ENCODE measurements around the gene EHD4.
A peak's percentile ranks its signal among the peaks of the same experiment; 100 is the strongest.

EHD4 gene

DNA sequence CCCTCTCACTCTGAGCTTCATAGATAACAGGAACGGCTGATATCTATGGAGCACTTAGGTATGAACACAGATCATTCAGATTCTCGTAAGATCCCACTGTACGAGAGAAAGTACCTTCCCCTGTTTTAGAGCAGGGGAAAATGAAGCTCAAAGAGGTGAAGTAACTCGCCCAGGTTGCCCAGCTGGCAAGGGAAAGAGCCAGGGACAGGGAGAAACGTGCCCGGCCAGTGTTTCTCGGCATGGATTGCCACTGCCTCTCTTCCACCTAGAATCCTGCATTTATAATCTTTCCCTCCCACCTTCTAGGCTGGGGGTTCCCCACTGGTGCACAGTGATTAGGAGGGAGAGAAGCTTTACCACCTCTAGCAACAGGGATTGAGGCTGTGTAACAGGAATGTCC, 39.0 kb downstream of the EHD4 start:
- DNase-seq (ENCODE audit: low read depth), result no peak
- TF ChIP-seq, protein P1, sequence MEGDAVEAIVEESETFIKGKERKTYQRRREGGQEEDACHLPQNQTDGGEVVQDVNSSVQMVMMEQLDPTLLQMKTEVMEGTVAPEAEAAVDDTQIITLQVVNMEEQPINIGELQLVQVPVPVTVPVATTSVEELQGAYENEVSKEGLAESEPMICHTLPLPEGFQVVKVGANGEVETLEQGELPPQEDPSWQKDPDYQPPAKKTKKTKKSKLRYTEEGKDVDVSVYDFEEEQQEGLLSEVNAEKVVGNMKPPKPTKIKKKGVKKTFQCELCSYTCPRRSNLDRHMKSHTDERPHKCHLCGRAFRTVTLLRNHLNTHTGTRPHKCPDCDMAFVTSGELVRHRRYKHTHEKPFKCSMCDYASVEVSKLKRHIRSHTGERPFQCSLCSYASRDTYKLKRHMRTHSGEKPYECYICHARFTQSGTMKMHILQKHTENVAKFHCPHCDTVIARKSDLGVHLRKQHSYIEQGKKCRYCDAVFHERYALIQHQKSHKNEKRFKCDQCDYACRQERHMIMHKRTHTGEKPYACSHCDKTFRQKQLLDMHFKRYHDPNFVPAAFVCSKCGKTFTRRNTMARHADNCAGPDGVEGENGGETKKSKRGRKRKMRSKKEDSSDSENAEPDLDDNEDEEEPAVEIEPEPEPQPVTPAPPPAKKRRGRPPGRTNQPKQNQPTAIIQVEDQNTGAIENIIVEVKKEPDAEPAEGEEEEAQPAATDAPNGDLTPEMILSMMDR (IDR thresholded peaks at IDR 0.05; ENCODE audit: insufficient read depth, low read depth, low read length, missing control alignments), result no peak
- H3K4me3 ChIP-seq (ENCODE audit: low read length), result no peak overlapping the region

DNA sequence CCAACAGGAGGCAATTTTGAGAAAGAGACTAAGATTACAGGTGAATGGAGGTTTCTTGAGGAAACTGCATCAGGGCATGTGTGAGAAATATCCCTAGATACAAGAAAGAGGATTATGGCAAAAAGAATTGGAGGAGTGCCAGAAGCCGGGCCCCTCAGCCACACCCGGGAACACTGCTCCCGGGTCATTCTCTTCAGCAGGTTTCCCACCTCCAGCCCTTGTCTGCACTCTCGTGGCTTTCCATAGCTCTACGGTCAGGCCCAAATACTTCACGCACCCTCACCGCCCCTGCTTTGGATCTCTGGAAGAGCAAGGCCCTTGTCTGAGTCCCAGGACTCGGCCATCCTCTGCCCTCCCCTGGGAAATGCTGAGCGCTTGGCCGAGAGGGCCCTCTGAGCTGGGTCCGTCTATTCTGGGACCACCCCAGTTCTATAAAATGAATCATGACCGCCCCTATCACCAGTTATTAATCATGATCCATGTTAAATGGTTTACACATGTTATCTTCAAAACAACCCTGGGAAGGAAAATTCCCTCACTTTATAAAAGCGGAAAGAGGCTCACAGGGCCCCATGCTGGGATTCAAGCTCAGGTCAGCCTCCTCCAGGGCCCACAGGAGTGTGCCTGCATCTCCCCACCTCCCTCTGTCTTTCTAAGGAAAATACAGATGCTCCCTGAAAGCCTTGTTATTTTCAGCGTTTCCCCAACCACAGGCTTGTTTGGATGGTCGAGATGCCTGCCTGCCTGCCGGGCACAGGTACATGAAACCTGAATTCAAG, 39.7 kb downstream of the EHD4 start:
- H3K4me3 ChIP-seq (ENCODE audit: low read length), result no peak overlapping the region
- TF ChIP-seq, protein P1 (IDR thresholded peaks at IDR 0.05; ENCODE audit: insufficient read depth, low read depth, low read length, missing control alignments), result no peak
- no peak for DNase-seq (ENCODE audit: low read depth)

DNA sequence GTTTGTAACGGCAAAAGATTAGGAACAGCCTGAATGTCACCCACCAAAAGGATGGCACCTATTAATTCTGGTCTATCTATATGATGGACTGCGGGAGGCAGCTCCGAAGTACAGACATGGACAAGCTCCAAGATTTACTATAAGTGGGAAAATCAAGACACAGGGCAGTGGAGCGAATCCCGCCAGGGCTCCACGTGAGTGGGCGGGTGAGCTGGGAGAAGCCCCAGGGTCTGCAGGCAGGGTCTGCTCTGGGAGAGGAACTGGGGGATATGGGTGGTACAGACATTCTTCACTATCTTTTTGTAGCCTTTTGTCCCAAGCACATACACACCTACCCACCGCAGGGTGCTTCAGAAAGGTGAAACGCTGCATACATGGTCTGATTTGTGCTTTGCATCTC, 40.3 kb downstream of the EHD4 start:
- H3K4me3 ChIP-seq (ENCODE audit: low read length), result no peak overlapping the region
- TF ChIP-seq, protein P1 (IDR thresholded peaks at IDR 0.05; ENCODE audit: insufficient read depth, low read depth, low read length, missing control alignments), result no peak
- DNase-seq (ENCODE audit: low read depth), result no peak

DNA sequence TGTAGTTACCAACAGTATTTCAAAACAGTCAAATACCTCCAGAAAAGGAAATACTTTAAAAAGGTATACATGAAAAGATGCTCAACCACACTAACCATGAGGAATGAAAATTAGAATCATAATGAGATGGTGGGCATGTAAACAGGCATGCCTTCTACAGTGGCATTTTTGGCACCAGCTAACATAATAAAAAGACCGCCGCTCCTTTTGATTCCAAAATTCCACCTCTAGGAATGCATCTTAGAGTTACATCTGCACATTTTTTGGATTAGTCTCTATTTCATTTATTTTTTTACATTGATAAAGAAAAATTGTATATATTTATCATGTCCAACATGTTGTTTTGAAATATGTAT, 41.5 kb downstream of the EHD4 start:
- H3K4me3 ChIP-seq (ENCODE audit: low read length), result no peak overlapping the region
- TF ChIP-seq, protein P1 (IDR thresholded peaks at IDR 0.05; ENCODE audit: insufficient read depth, low read depth, low read length, missing control alignments), result no peak
- no peak for DNase-seq (ENCODE audit: low read depth)

DNA sequence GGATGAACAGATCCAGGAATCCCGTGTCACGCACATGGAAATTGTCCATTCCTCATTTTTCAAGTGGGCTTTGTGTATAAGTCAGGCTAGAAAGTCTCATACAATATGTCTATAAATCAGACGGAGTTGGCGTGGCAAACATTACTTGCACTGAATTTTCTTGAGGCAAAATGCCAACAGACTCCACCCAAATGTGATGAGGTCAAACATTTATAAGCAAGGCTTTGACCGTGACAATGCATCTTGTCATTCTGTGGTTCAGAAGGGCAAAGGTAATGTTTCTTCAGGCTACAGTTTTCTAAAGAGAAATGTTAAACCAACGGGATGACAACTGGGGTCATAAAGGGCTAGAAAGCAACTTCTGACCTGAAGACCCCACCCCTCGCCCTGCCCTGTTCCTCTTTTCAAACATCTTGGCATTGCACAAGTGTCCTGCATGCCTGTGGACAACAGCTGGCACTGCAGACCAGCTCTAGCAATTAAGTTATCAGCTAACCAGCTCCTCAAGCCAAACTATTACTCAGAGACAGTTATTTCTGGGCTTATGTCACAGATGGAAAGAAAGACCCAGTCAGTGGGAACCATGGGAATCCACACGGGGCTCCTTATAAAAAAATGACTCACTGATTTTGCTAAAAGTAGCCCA, 42.0 kb downstream of the EHD4 start:
- peak; percentile 66 for DNase-seq (ENCODE audit: low read depth)
- TF ChIP-seq, protein P1 (IDR thresholded peaks at IDR 0.05; ENCODE audit: insufficient read depth, low read depth, low read length, missing control alignments), result no peak
- H3K4me3 ChIP-seq (ENCODE audit: low read length), result no peak overlapping the region

DNA sequence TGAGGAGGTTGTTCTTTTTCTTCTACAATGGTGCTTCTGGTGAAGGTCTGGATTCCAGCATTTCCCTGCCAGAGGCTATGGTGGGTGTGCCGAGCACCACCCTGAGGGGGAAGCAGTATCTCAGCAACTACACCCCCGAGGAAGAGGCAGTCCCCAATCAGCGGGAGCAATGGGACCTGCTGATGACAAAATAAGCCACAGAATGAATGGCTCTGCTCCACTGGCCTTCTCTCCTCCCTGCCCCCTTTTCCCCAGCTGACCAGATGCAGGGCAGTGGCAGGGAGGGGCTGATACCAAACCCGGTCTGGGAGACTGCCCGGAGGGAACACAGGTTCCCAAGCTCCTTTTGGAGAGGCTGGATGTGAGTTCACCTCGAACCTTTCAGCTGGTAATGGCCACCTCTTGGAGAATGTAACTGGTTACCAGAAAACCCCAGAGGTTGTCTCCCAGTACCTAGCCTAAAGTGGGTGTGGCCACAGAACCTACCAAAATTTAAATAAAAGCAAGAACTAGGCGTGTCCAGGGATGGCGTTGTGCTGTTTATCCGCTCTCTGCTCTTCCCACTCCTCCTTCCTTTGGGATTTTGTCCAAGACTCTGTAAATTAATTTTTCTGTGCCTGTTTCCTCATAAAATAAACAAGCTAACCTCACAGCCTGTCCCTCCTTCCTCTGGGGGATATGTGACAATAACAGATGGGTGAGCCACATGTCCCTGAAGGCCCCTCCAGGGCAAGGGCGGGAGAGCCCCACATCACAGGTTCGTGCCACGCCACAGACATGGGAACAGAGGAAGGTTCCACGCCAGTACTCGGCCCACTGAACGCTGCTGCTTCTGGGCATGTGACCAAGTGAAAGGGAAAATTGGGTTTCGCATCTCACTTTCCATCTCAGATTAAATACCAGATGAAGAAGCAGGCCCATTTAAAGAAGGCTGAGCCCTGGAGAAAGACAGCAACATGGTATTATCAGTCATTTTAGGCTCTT, 43.4 kb downstream of the EHD4 start:
- no peak for DNase-seq (ENCODE audit: low read depth)

More for the DNA sequence above, 43.4 kb downstream of the EHD4 start:
- H3K4me3 ChIP-seq (ENCODE audit: low read length), result no peak overlapping the region
- TF ChIP-seq, protein P1 (IDR thresholded peaks at IDR 0.05; ENCODE audit: insufficient read depth, low read depth, low read length, missing control alignments), result no peak
